Measurements from ENCODE around the gene ACVR1B.

- TF ChIP-seq CTCF (IDR thresholded peaks at IDR 0.05) (no peak), POLR2A (IDR thresholded peaks at IDR 0.05) (no peak)
Observed at GRCh38 chr12:52045794-52046199, 94.3 kb downstream of the ACVR1B start.

Data from prostate gland (tissue), 2 donors.